GM12872 (cell line): ENCODE measurements around the gene CYB561D2.

Experiments
- CTCF ChIP-seq: IDR thresholded peaks from 3 replicates; pipeline ENCODE4 v1.5.1; 2011; ENCODE audit warnings: low read depth, mild to moderate bottlenecking, low read length, moderate library complexity; ENCODE audit not compliant: insufficient read depth

Gene CYB561D2, protein sequence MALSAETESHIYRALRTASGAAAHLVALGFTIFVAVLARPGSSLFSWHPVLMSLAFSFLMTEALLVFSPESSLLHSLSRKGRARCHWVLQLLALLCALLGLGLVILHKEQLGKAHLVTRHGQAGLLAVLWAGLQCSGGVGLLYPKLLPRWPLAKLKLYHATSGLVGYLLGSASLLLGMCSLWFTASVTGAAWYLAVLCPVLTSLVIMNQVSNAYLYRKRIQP

GRCh38 chr3:50350527-50351322, at the start of gene CYB561D2, which contains the start of gene NPRL2:
Gene CYB561D2, plus strand, starts transcription at chr3:50350862. Its CDS starts 572 bp downstream, at chr3:50351434.
Gene NPRL2, minus strand, starts transcription at chr3:50350775. Its CDS starts 123 bp downstream, at chr3:50350652.
- TF ChIP-seq CTCF = no peak

- no peak for TF ChIP-seq CTCF
Observed at GRCh38 chr3:50302095-50303012, 48.3 kb upstream of the CYB561D2 start.

DNA sequence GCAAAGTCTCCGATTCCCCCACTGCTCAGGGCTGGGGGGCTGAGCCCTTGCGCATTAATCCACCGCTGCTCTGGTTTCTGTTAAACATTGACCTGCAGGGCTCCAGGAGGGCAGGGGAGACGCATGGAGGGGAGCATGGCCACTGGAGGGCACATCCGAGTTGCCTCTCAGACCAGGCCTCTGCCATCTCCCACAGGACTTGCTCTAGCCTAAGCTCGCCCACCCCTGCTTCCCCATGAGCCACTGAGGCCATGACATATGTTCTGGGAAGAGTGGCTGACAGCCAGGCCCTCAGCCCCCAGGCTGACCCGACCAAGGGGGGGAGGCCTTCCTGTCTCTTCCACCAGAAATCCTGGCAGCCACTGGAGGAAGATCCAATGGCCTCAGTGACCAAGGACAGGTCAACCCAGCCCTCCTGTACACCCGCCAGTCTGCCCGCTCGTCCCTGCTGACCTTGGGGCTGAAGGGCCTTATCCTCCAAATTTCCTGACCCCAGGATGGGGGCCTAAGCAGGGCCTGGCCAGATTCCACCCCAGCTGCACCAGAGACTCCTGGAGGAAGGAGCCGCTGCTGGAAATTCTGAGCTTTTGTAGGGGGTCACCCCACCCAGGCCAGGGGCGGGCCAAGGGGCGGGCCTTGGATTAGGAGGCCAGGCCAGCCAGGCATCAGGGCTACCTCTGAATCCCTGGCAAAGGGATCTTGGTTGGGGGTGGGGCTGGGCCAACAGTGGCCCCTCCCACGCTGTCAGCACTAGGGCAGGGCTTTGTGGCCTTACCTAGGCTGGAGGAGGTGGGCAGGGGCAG, 47.4 kb upstream of the CYB561D2 start, which contains the start of gene HYAL1:
TSS of gene HYAL1 (minus strand) at position 562 of the 803 bp plus-strand sequence. CDS start 618 bp downstream, outside the sequence.
- no peak for TF ChIP-seq CTCF

- no peak for TF ChIP-seq CTCF
Observed at GRCh38 chr3:50304601-50305000, 46.1 kb upstream of the CYB561D2 start.

GRCh38 chr3:50314342-50314741, 36.3 kb upstream of the CYB561D2 start:
- TF ChIP-seq CTCF = no peak

GRCh38 chr3:50314816-50315215, 35.8 kb upstream of the CYB561D2 start:
- no peak for TF ChIP-seq CTCF
